ENCODE measurements around the gene PCNP.

The PCNP gene

GRCh38 chr3:101642441-101642840, 68.5 kb downstream of the PCNP start:
- no peak for TF ChIP-seq CTCF (conservative IDR thresholded peaks at IDR 0.05; ENCODE audit: low read length)
- DNase-seq (ENCODE audit: low read depth): no peak
- H3K4me3 ChIP-seq (ENCODE audit: low read length): no peak overlapping the region

- no peak for DNase-seq (ENCODE audit: low read depth)
- H3K4me3 ChIP-seq (ENCODE audit: low read length): no peak overlapping the region
- TF ChIP-seq CTCF (conservative IDR thresholded peaks at IDR 0.05; ENCODE audit: low read length): no peak
Measured at GRCh38 chr3:101643009-101643844, 69.2 kb downstream of the PCNP start.
